ENCODE results near the gene CCN6.

DNA sequence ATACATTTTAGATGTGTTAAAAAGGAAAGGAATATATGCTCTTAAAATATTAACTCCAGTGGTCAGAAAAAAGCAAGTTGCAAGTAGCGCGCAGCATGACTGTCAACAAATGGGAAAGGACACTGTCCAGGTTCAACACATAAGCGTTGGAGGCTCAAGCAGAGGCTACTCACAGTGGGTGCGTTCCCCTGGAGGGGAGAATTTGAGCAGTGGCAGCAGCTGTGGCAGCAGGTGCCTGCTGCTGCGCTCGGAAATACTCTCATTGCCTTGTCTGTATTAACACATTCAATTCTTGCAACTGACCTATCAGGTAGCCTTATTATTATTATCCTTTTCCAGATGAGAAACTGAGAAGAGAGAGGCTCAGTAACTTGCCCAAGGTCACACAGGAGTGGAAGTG lies 21.9 kb upstream of the CCN6 start:
- TF ChIP-seq POLR2A (IDR thresholded peaks at IDR 0.05; ENCODE audit: low read length) (no peak), GATA1 (IDR thresholded peaks at IDR 0.05; ENCODE audit: low read depth, low read length) (no peak)
